IMR-90 (cell line): Measurements from ENCODE around the gene ANKS4B. TPM values are rescaled to one million over a fixed set of nuclear protein-coding genes. Genes with fewer than 3 reads are reported as not detected.
"Not testable (repeated sequence)": the region's sequence is repeated elsewhere in the genome, so short reads cannot be mapped to it uniquely, and the experiment has no call there.

Experiments used
- ATAC-seq: fragments of 200-7000 bp; cut with Tn5 transposase; 2 replicates; pipeline ENCODE4 v1.9.1; 2020; ENCODE audit warnings: low read depth, mild to moderate bottlenecking, moderate library complexity
- BruUV-seq: library from RNA; stranded (reverse); fragments of 400-500 nt; replicated peaks from 2 replicates; lab custom pipeline; 2021; lab: Mats Ljungman, UMichigan
- CTCF ChIA-PET: fragments of 300-600 bp; formaldehyde crosslinking; extraction: SDS; loops from one replicate; lab custom pipeline; 2021; ENCODE audit warnings: antibody characterized with exemption; lab: Yijun Ruan, JAX
- POLR2A ChIA-PET: fragments of 300-600 bp; sonication (Branson Sonifier 250); formaldehyde crosslinking; loops from one replicate; lab custom pipeline; 2022; ENCODE audit warnings: antibody characterized with exemption; ENCODE audit not compliant: unreplicated experiment; lab: Charles Lee
- DNase-seq: peaks from one replicate; pipeline ENCODE4 v3.0.0; 2013
- H2AFZ ChIP-seq: replicated peaks from 2 replicates; pipeline ENCODE3; 2013; ENCODE audit warnings: low read length, mild to moderate bottlenecking; ENCODE audit not compliant: poor library complexity
- H2AK5ac ChIP-seq: 2 replicates; pipeline ENCODE4 v1.6.1; 2013; ENCODE audit warnings: low read depth, low read length, inconsistent platforms
- H2AK9ac ChIP-seq: replicated peaks from 2 replicates; pipeline ENCODE3; 2013; ENCODE audit warnings: mild to moderate bottlenecking, low read depth, low read length, moderate library complexity; ENCODE audit not compliant: poor library complexity
- H2BK120ac ChIP-seq: 2 replicates; pipeline ENCODE4 v1.6.1; 2013; ENCODE audit warnings: low read depth, low read length, inconsistent platforms
- H2BK15ac ChIP-seq: 3 replicates; pipeline ENCODE4 v1.6.1; 2013; ENCODE audit warnings: low read depth, low read length, inconsistent platforms
- H2BK20ac ChIP-seq: 2 replicates; pipeline ENCODE4 v1.6.1; 2013; ENCODE audit warnings: low read depth, mild to moderate bottlenecking, inconsistent platforms, low read length, moderate library complexity
- H2BK5ac ChIP-seq: 2 replicates; pipeline ENCODE4 v1.6.1; 2013; ENCODE audit warnings: mild to moderate bottlenecking, low read depth, low read length, inconsistent platforms; ENCODE audit not compliant: poor library complexity, severe bottlenecking
- H3K14ac ChIP-seq: replicated peaks from 2 replicates; pipeline ENCODE4 v1.6.1; 2013; ENCODE audit warnings: low read depth, low read length, inconsistent platforms
- H3K18ac ChIP-seq: 2 replicates; pipeline ENCODE4 v1.6.1; 2013; ENCODE audit warnings: low read depth, low read length, control low read depth
- H3K23ac ChIP-seq: 2 replicates; pipeline ENCODE4 v1.6.1; 2013; ENCODE audit warnings: low read depth, low read length, inconsistent platforms
- H3K27ac ChIP-seq: 2 replicates; pipeline ENCODE4 v1.5.1; 2013; ENCODE audit warnings: mild to moderate bottlenecking, control low read depth, low read length; ENCODE audit not compliant: insufficient read depth
- H3K27me3 ChIP-seq: 2 replicates; pipeline ENCODE4 v1.6.1; 2013; ENCODE audit warnings: low read length; ENCODE audit not compliant: control insufficient read depth, insufficient read depth
- H3K36me3 ChIP-seq: 2 replicates; pipeline ENCODE4 v1.6.1; 2013; ENCODE audit warnings: low read length, mixed read lengths; ENCODE audit not compliant: control insufficient read depth, insufficient read depth
- H3K4ac ChIP-seq: 2 replicates; pipeline ENCODE4 v1.6.1; 2013; ENCODE audit warnings: low read depth, low read length, inconsistent platforms
- H3K4me1 ChIP-seq: 2 replicates; pipeline ENCODE4 v1.6.1; 2013; ENCODE audit warnings: low read length, mixed read lengths; ENCODE audit not compliant: control insufficient read depth, insufficient read depth
- H3K4me2 ChIP-seq: 2 replicates; pipeline ENCODE4 v1.6.1; 2013; ENCODE audit warnings: low read depth, mild to moderate bottlenecking, control low read depth, low read length, moderate library complexity
- H3K4me3 ChIP-seq: 2 replicates; pipeline ENCODE4 v1.5.1; 2013; ENCODE audit warnings: low read depth, mild to moderate bottlenecking, control low read depth, low read length, moderate library complexity; ENCODE audit not compliant: insufficient read depth
- H3K56ac ChIP-seq: 2 replicates; pipeline ENCODE4 v1.6.1; 2013; ENCODE audit warnings: low read length, inconsistent platforms; ENCODE audit not compliant: insufficient read depth; ENCODE audit errors: extremely low read depth
- H3K79me1 ChIP-seq, 2 experiments: 2 replicates each; pipeline ENCODE4 v1.6.1; 2013; ENCODE audit warnings: low read length in 2 of 2, inconsistent platforms in 1 of 2, low read depth in 1 of 2
- H3K9ac ChIP-seq: 2 replicates; pipeline ENCODE4 v1.6.1; 2013; ENCODE audit warnings: low read depth, low read length, control low read depth
- H3K9me1 ChIP-seq: 2 replicates; pipeline ENCODE4 v1.6.1; 2013; ENCODE audit warnings: low read length, inconsistent platforms; ENCODE audit not compliant: insufficient read depth
- H3K9me3 ChIP-seq: 2 replicates; pipeline ENCODE4 v1.6.1; 2013; ENCODE audit warnings: low read length; ENCODE audit not compliant: control insufficient read depth, insufficient read depth
- H4K20me1 ChIP-seq: 2 replicates; pipeline ENCODE4 v1.6.1; 2013; ENCODE audit warnings: low read length, inconsistent platforms; ENCODE audit not compliant: insufficient read depth
- H4K5ac ChIP-seq: 2 replicates; pipeline ENCODE4 v1.6.1; 2013; ENCODE audit warnings: mild to moderate bottlenecking, low read depth, low read length, control low read depth
- H4K8ac ChIP-seq, 2 experiments: 2 replicates each; pipeline ENCODE4 v1.6.1; 2013; ENCODE audit warnings: low read depth in 2 of 2, low read length in 2 of 2, control low read depth in 1 of 2, inconsistent platforms in 1 of 2
- H4K91ac ChIP-seq: 2 replicates; pipeline ENCODE4 v1.6.1; 2013; ENCODE audit warnings: low read depth, low read length, inconsistent platforms; ENCODE audit not compliant: insufficient read depth
- WGBS, 2 experiments: methylation state at CpG; one replicate each; pipeline versions ENCODE4 v1.1.5 to v1.1.7; 2013; ENCODE audit warnings: missing lambda C conversion rate in 2 of 2; ENCODE audit not compliant: insufficient read length in 1 of 2; ENCODE audit errors: extremely low coverage in 2 of 2; 5-methylcytosine and 5-hydroxymethylcytosine counted together
- dilution Hi-C: fragments of 300-500 bp; cut with HindIII; formaldehyde crosslinking; loops from one replicate; pipeline ENCODE4 v1.14.3; 2018; ENCODE audit warnings: low sequenced_read_pairs; ENCODE audit not compliant: unreplicated experiment
- in situ Hi-C: fragments of 300-500 bp; cut with MboI; formaldehyde crosslinking; loops from 3 replicates; pipeline ENCODE4 v1.14.3; 2019; ENCODE audit warnings: low sequenced_read_pairs, inconsistent platforms, mixed read lengths
- intact Hi-C: fragments of 100-400 bp; cut with micrococcal nuclease; formaldehyde crosslinking; loops from 2 replicates; pipeline ENCODE4 v1.10.0; 2022
- polyA plus RNA-seq, 3 experiments: library from polyadenylated mRNA; depleted of rRNA; stranded (reverse); fragments of >200 nt; gene quantifications; 2 replicates each; pipeline ENCODE4 v1.2.3, GENCODE V29; 2012; ENCODE audit warnings: low replicate concordance in 1 of 3
- total RNA-seq: library from RNA; depleted of rRNA; stranded (reverse); fragments of >200 nt; gene quantifications from 2 replicates; pipeline ENCODE4 v1.2.3, GENCODE V29; 2012

The ANKS4B gene
- total and polyA plus RNA-seq, 2 of the 4 experiments (the other 2 are of a cell fraction), result not detected

DNA sequence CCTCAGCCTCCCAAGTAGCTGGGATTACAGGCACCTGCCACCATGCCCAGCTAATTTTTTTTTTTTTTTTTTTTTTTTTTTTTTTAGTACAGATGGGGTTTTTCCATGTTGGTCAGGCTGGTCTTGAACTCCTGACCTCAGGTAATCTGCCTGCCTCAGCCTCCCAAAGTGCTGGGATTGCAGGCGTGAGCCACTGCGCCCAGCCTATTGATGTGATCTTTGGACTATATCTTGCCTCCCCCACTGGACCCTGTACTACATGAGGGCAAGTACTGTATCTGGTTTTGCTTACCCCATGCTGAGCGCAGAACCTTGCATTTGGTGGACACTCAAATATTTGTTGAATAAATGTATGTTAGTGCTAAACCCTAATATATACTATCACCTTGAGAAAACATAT lies 39.3 kb downstream of the ANKS4B start:
- peaks cover 44% of the 10 kb centered on the region for H3K27me3 ChIP-seq
- POLR2A ChIA-PET, H2AK9ac ChIP-seq, BruUV-seq, H3K9ac ChIP-seq, H3K9me3 ChIP-seq, H2BK20ac ChIP-seq, H3K14ac ChIP-seq, H3K23ac ChIP-seq, in situ Hi-C loops, H3K36me3 ChIP-seq, H2BK120ac ChIP-seq, H4K20me1 ChIP-seq, DNase-seq, dilution Hi-C loops, H4K91ac ChIP-seq, H3K4me3 ChIP-seq, H3K27ac ChIP-seq, H3K79me1 ChIP-seq, H3K9me1 ChIP-seq, H3K4me2 ChIP-seq, H2AK5ac ChIP-seq, intact Hi-C loops, H3K18ac ChIP-seq, CTCF ChIA-PET, H2BK15ac ChIP-seq, H3K4ac ChIP-seq, H3K4me1 ChIP-seq, H2AFZ ChIP-seq, ATAC-seq, H4K8ac ChIP-seq, H2BK5ac ChIP-seq, H4K5ac ChIP-seq, H3K56ac ChIP-seq: not testable (repeated sequence)
- no CpG with 5 or more reads among the region's 3 CpGs for WGBS, 2 experiments
